H9 (cell line): ENCODE data around the gene PIGB. TPM values are rescaled to one million over a fixed set of nuclear protein-coding genes. Genes with fewer than 3 reads are reported as not detected.

Source experiments
- DNase-seq: peaks from one replicate; pipeline ENCODE4 v3.0.0-alpha.2; 2017
- H2AFZ ChIP-seq: one replicate; pipeline ENCODE4 v1.6.1; 2013; ENCODE audit warnings: mild to moderate bottlenecking, low read length, control low read depth, moderate library complexity
- H2AK5ac ChIP-seq: 2 replicates; pipeline ENCODE4 v1.6.1; 2013; ENCODE audit warnings: low read length, control low read depth, mixed read lengths; ENCODE audit not compliant: insufficient read length
- H2BK120ac ChIP-seq: one replicate; pipeline ENCODE4 v1.6.1; 2013; ENCODE audit warnings: low read depth, mild to moderate bottlenecking, low read length, control low read depth, inconsistent platforms; ENCODE audit not compliant: poor library complexity, severe bottlenecking
- H2BK12ac ChIP-seq: 2 replicates; pipeline ENCODE4 v1.6.1; 2013; ENCODE audit warnings: low read length, control low read depth, mixed read lengths, low read depth; ENCODE audit not compliant: insufficient read length
- H2BK15ac ChIP-seq: 2 replicates; pipeline ENCODE4 v1.6.1; 2013; ENCODE audit warnings: low read depth, low read length, control low read depth
- H2BK20ac ChIP-seq: one replicate; pipeline ENCODE4 v1.6.1; 2013; ENCODE audit warnings: low read depth, mild to moderate bottlenecking, low read length, control low read depth, inconsistent platforms; ENCODE audit not compliant: poor library complexity, severe bottlenecking
- H2BK5ac ChIP-seq: 2 replicates; pipeline ENCODE4 v1.6.1; 2013; ENCODE audit warnings: low read length, control low read depth, mixed read lengths; ENCODE audit not compliant: insufficient read length
- H3K14ac ChIP-seq: 2 replicates; pipeline ENCODE4 v1.6.1; 2013; ENCODE audit warnings: low read length, control low read depth; ENCODE audit not compliant: insufficient read depth
- H3K18ac ChIP-seq: 2 replicates; pipeline ENCODE4 v1.6.1; 2013; ENCODE audit warnings: low read depth, mild to moderate bottlenecking, mixed read lengths, low read length, control low read depth; ENCODE audit not compliant: insufficient read length
- H3K23ac ChIP-seq: 2 replicates; pipeline ENCODE4 v1.6.1; 2013; ENCODE audit warnings: low read length, control low read depth, mixed read lengths, low read depth; ENCODE audit not compliant: insufficient read length
- H3K23me2 ChIP-seq: 2 replicates; pipeline ENCODE4 v1.6.1; 2013; ENCODE audit warnings: low read depth, mild to moderate bottlenecking, mixed read lengths, low read length, control low read depth; ENCODE audit not compliant: insufficient read length, poor library complexity, severe bottlenecking
- H3K27ac ChIP-seq: 2 replicates; pipeline ENCODE4 v1.5.1; 2013; ENCODE audit warnings: low read length, control low read depth, mixed read lengths, low read depth; ENCODE audit not compliant: insufficient read length
- H3K27me3 ChIP-seq: 2 replicates; pipeline ENCODE4 v1.6.1; 2013; ENCODE audit warnings: low read length, control low read depth, inconsistent platforms; ENCODE audit not compliant: insufficient read depth
- H3K4ac ChIP-seq: 2 replicates; pipeline ENCODE4 v1.6.1; 2013; ENCODE audit warnings: low read depth, mild to moderate bottlenecking, control low read depth, inconsistent platforms, low read length, moderate library complexity
- H3K4me1 ChIP-seq: 2 replicates; pipeline ENCODE4 v1.6.1; 2013; ENCODE audit warnings: low read length, control low read depth, inconsistent platforms; ENCODE audit not compliant: insufficient read depth
- H3K4me2 ChIP-seq: 2 replicates; pipeline ENCODE4 v1.6.1; 2013; ENCODE audit warnings: low read length, control low read depth, mixed read lengths; ENCODE audit not compliant: insufficient read length, insufficient read depth
- H3K56ac ChIP-seq: 2 replicates; pipeline ENCODE4 v1.6.1; 2013; ENCODE audit warnings: low read depth, mild to moderate bottlenecking, mixed read lengths, low read length, control low read depth; ENCODE audit not compliant: insufficient read length
- H3K79me1 ChIP-seq: 2 replicates; pipeline ENCODE4 v1.6.1; 2013; ENCODE audit warnings: low read depth, mild to moderate bottlenecking, moderate library complexity, low read length, control low read depth, inconsistent platforms; ENCODE audit not compliant: insufficient read depth, poor library complexity, severe bottlenecking
- H3K79me2 ChIP-seq: 2 replicates; pipeline ENCODE4 v1.6.1; 2013; ENCODE audit warnings: low read length, control low read depth, inconsistent platforms; ENCODE audit not compliant: insufficient read depth
- H3K9ac ChIP-seq: 2 replicates; pipeline ENCODE4 v1.6.1; 2013; ENCODE audit warnings: low read length, control low read depth, mixed read lengths; ENCODE audit not compliant: insufficient read length; ENCODE audit errors: extremely low read depth
- H3K9me3 ChIP-seq: one replicate; pipeline ENCODE4 v1.6.1; 2013; ENCODE audit warnings: low read depth, low read length, inconsistent platforms; ENCODE audit not compliant: control insufficient read depth
- H3T11ph ChIP-seq: one replicate; pipeline ENCODE4 v1.6.1; 2013; ENCODE audit warnings: mild to moderate bottlenecking, low read length, control low read depth, inconsistent platforms
- H4K20me1 ChIP-seq: one replicate; pipeline ENCODE4 v1.6.1; 2013; ENCODE audit not compliant: control insufficient read depth, insufficient read length, insufficient read depth
- H4K5ac ChIP-seq: 2 replicates; pipeline ENCODE4 v1.6.1; 2013; ENCODE audit warnings: low read depth, mild to moderate bottlenecking, mixed read lengths, low read length, control low read depth; ENCODE audit not compliant: insufficient read length
- H4K8ac ChIP-seq: replicated peaks from 2 replicates; pipeline ENCODE4 v1.6.1; 2013; ENCODE audit warnings: low read length, control low read depth, mixed read lengths, low read depth; ENCODE audit not compliant: insufficient read length
- H4K91ac ChIP-seq: 2 replicates; pipeline ENCODE4 v1.6.1; 2013; ENCODE audit warnings: low read depth, mild to moderate bottlenecking, moderate library complexity, mixed read lengths, low read length, control low read depth; ENCODE audit not compliant: insufficient read length
- H3K27ac Mint-ChIP-seq, 3 experiments: 2 replicates in 2 of 3; 3 replicates in 1 of 3; pipeline ENCODE4 v1.8.0; 2020 to 2021; ENCODE audit warnings: mixed read lengths in 3 of 3, mild to moderate bottlenecking in 1 of 3, moderate library complexity in 1 of 3
- H3K27me3 Mint-ChIP-seq: 2 replicates; pipeline ENCODE4 v1.8.0; 2021; ENCODE audit warnings: low read depth, mild to moderate bottlenecking, moderate library complexity, mixed read lengths
- H3K36me3 Mint-ChIP-seq, 3 experiments: 2 replicates in 2 of 3; 3 replicates in 1 of 3; pipeline ENCODE4 v1.8.0; 2020 to 2021; ENCODE audit warnings: low read depth in 3 of 3, mixed read lengths in 3 of 3; ENCODE audit not compliant: insufficient read depth in 1 of 3
- H3K4me1 Mint-ChIP-seq, 2 experiments: 2 replicates each; pipeline ENCODE4 v1.8.0; 2020; ENCODE audit warnings: mixed read lengths in 2 of 2
- H3K4me3 Mint-ChIP-seq, 2 experiments: 2 replicates in 1 of 2; 3 replicates in 1 of 2; pipeline ENCODE4 v1.8.0; 2020 to 2021; ENCODE audit warnings: mild to moderate bottlenecking in 2 of 2, mixed read lengths in 2 of 2, moderate library complexity in 1 of 2
- H3K9me3 Mint-ChIP-seq, 2 experiments: 2 replicates in 1 of 2; 3 replicates in 1 of 2; pipeline ENCODE4 v1.8.0; 2020; ENCODE audit warnings: mild to moderate bottlenecking in 2 of 2, mixed read lengths in 2 of 2, moderate library complexity in 1 of 2
- CTCF ChIP-seq: fragments of 200-600 bp; sonication (generic); conservative IDR thresholded peaks from 3 replicates; pipeline ENCODE4 v1.8.0; 2021; ENCODE audit warnings: antibody characterized with exemption, mild to moderate bottlenecking
- WGBS: extraction: QIAGEN DNeasy Blood & Tissue Kit; methylation state at CpG from one replicate; pipeline ENCODE4 v1.1.7; 2013; ENCODE audit warnings: missing lambda C conversion rate, low lambda C conversion rate, mixed read lengths; ENCODE audit not compliant: insufficient read length; ENCODE audit errors: extremely low coverage; 5-methylcytosine and 5-hydroxymethylcytosine counted together
- total RNA-seq: library from RNA; stranded (reverse); gene quantifications from 2 replicates; pipeline ENCODE4 v1.2.1, GENCODE V29; 2021

Gene PIGB
- total RNA-seq, 1 experiment from 2014 or later, result 6.7 TPM

DNA sequence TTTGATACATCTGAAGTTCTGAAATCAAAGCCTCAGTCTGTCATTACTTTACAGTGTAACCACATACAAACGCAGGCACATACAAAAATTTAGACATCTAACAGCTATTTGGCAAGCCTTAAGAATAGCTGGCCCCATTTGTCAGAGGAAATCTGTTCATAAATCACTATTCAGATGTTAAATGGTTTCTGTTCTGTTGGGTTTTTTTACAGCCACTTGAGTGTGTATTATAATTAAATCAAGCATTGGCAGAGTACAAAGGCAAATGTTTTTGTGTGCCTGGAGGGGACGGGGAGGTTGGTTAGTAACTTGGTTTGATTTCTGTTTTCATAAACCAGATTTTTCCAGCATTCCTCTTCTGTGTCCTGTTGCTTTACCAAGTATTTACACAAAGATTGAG, 24.1 kb downstream of the PIGB start:
- H2BK5ac ChIP-seq, result no peak overlapping the region
- Mint-ChIP-seq H3K4me1 (peaks cover 19 to 21% of the 10 kb centered on the region in 2 experiments), H3K9me3 (no peaks in the 10 kb centered on the region), H3K27me3 (no peaks in the 10 kb centered on the region), H3K27ac (no peak overlapping the region), H3K4me3 (no peak overlapping the region), H3K36me3 (peaks cover 0 to 5% (median 5%) of the 10 kb centered on the region in 3 experiments; a peak in 1 of 7 replicates)
- TF ChIP-seq CTCF, result no peak
- H3K4me2 ChIP-seq, result no peak overlapping the region
- H2BK20ac ChIP-seq, result no peak overlapping the region
- H3K14ac ChIP-seq, result no peak overlapping the region
- no peak overlapping the region for H4K5ac ChIP-seq
- no peak overlapping the region for H2AK5ac ChIP-seq
- no peak overlapping the region for H3K56ac ChIP-seq
- no peak overlapping the region for H3K27ac ChIP-seq
- H3K79me2 ChIP-seq, result no peaks in the 10 kb centered on the region
- H3K79me1 ChIP-seq, result no peaks in the 10 kb centered on the region
- no peak overlapping the region for H2BK12ac ChIP-seq
- no peak overlapping the region for H3K4ac ChIP-seq
- no peak overlapping the region for H4K8ac ChIP-seq
- WGBS, result no CpG with 5 or more reads among the region's 2 CpGs
- H4K20me1 ChIP-seq, result no peaks in the 10 kb centered on the region
- no peak overlapping the region for H3K18ac ChIP-seq
- H2BK15ac ChIP-seq, result no peak overlapping the region
- no peaks in the 10 kb centered on the region for H3K23me2 ChIP-seq
- no peak overlapping the region for H2BK120ac ChIP-seq
- no peak overlapping the region for H3K9ac ChIP-seq
- peaks cover 9% of the 10 kb centered on the region for H3K4me1 ChIP-seq
- no peak overlapping the region for H3T11ph ChIP-seq
- H3K27me3 ChIP-seq, result no peaks in the 10 kb centered on the region
- no peak overlapping the region for H4K91ac ChIP-seq
- no peak overlapping the region for H3K23ac ChIP-seq
- no peak for DNase-seq
- H3K9me3 ChIP-seq, result no peaks in the 10 kb centered on the region
- no peak overlapping the region for H2AFZ ChIP-seq
